H1 (cell line): Measurements from ENCODE around the gene FAM149A.

Source experiments
- GABPA ChIP-seq: IDR thresholded peaks from 2 replicates; pipeline ENCODE4 v1.6.1; 2011; ENCODE audit warnings: mild to moderate bottlenecking, low read length, moderate library complexity, borderline replicate concordance; ENCODE audit not compliant: insufficient read depth
- POLR2A ChIP-seq, 2 experiments: IDR thresholded peaks; 1 replicate in 1 of 2; 2 replicates in 1 of 2; pipeline ENCODE4 v1.6.1; 2011; ENCODE audit warnings: low read depth in 2 of 2, low read length in 2 of 2, mild to moderate bottlenecking in 2 of 2; ENCODE audit errors: control extremely low read depth in 1 of 2
- RAD21 ChIP-seq, 2 experiments: IDR thresholded peaks in 1 of 2; conservative IDR thresholded peaks in 1 of 2; 2 replicates each; pipeline ENCODE4 v1.6.1; 2011; ENCODE audit warnings: low read depth in 2 of 2, low read length in 2 of 2, improper control_type of control experiment in 1 of 2, inconsistent platforms in 1 of 2, mild to moderate bottlenecking in 1 of 2, moderate library complexity in 1 of 2
- TAF1 ChIP-seq: IDR thresholded peaks from 2 replicates; pipeline ENCODE4 v1.6.1; 2011; ENCODE audit warnings: mild to moderate bottlenecking, low read depth, low read length
- TF ChIP-seq, protein P1 (sequence below), 3 experiments: IDR thresholded peaks; 1 replicate in 2 of 3; 2 replicates in 1 of 3; pipeline versions ENCODE4 v1.5.1 to v1.6.1; 2011; ENCODE audit warnings: low read length in 3 of 3, mild to moderate bottlenecking in 3 of 3, inconsistent platforms in 2 of 3, low read depth in 1 of 3, moderate library complexity in 1 of 3; ENCODE audit not compliant: insufficient read depth in 1 of 3; ENCODE audit errors: control extremely low read depth in 1 of 3

DNA sequence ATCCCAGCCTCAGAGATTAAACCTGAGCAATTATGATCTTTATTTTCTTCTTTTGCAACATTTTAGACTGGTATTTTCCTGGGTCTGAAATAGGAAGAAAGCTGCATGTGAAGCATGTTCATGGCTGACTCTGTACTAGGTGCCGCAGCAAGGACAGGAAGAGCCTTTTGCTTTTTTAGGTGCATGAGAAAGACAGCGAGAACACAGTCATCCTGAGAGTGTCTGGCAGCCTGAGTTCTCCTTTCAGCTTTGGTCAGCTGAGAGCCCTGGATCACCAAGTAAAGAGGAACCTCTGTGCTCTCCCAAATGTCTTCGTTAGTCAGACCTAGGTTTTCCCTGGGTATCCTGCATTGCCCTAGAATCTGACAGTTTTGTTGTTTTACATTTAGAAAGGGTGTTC, 29.8 kb downstream of the FAM149A start:
- TF ChIP-seq, protein P1, sequence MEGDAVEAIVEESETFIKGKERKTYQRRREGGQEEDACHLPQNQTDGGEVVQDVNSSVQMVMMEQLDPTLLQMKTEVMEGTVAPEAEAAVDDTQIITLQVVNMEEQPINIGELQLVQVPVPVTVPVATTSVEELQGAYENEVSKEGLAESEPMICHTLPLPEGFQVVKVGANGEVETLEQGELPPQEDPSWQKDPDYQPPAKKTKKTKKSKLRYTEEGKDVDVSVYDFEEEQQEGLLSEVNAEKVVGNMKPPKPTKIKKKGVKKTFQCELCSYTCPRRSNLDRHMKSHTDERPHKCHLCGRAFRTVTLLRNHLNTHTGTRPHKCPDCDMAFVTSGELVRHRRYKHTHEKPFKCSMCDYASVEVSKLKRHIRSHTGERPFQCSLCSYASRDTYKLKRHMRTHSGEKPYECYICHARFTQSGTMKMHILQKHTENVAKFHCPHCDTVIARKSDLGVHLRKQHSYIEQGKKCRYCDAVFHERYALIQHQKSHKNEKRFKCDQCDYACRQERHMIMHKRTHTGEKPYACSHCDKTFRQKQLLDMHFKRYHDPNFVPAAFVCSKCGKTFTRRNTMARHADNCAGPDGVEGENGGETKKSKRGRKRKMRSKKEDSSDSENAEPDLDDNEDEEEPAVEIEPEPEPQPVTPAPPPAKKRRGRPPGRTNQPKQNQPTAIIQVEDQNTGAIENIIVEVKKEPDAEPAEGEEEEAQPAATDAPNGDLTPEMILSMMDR (IDR thresholded peaks at IDR 0.05; ENCODE audit: control extremely low read depth in 1 of 3, insufficient read depth in 1 of 3, low read depth in 1 of 3, low read length in 3 of 3): no peak
- TF ChIP-seq TAF1: no peak
- no peak for TF ChIP-seq POLR2A (IDR thresholded peaks at IDR 0.05; ENCODE audit: control extremely low read depth in 1 of 2, low read depth in 2 of 2, low read length in 2 of 2)
- no peak for TF ChIP-seq RAD21 (IDR thresholded peaks at IDR 0.05 in 1 of 2, conservative IDR thresholded peaks at IDR 0.05 in 1 of 2; ENCODE audit: low read depth in 2 of 2, low read length in 2 of 2)
- no peak for TF ChIP-seq GABPA
